Progenitor cell of endocrine pancreas (in vitro differentiated cells): ENCODE results near the gene SLC25A13. TPM values are rescaled to one million over a fixed set of nuclear protein-coding genes. Genes with fewer than 3 reads are reported as not detected.

Experiments used
- DNase-seq: peaks from one replicate; pipeline ENCODE4 v3.0.0; 2021; ENCODE audit warnings: low spot score; ENCODE audit not compliant: unreplicated experiment
- H3K27ac Mint-ChIP-seq: 2 replicates; pipeline ENCODE4 v1.8.0; 2021; ENCODE audit warnings: mild to moderate bottlenecking, moderate library complexity, mixed read lengths
- H3K27me3 Mint-ChIP-seq: 2 replicates; pipeline ENCODE4 v1.8.0; 2021; ENCODE audit warnings: mixed read lengths
- H3K36me3 Mint-ChIP-seq: 2 replicates; pipeline ENCODE4 v1.8.0; 2022; ENCODE audit warnings: mixed read lengths; ENCODE audit not compliant: insufficient read depth
- H3K4me1 Mint-ChIP-seq: 2 replicates; pipeline ENCODE4 v1.8.0; 2021; ENCODE audit warnings: low read depth, mixed read lengths
- H3K4me3 Mint-ChIP-seq: 2 replicates; pipeline ENCODE4 v1.8.0; 2021; ENCODE audit warnings: low read depth, mild to moderate bottlenecking, moderate library complexity, mixed read lengths
- H3K9me3 Mint-ChIP-seq: 2 replicates; pipeline ENCODE4 v1.8.0; 2021; ENCODE audit warnings: low read depth, mixed read lengths
- total RNA-seq: library from RNA; stranded (reverse); gene quantifications from 2 replicates; pipeline ENCODE4 v1.2.1, GENCODE V29; 2021
- TF ChIP-seq, protein P1 (sequence below): fragments of 200-600 bp; sonication (generic); IDR thresholded peaks from one replicate; pipeline ENCODE4 v1.5.0; 2021; ENCODE audit warnings: antibody characterized with exemption, mild to moderate bottlenecking; ENCODE audit not compliant: unreplicated experiment

Gene SLC25A13
- total RNA-seq, 1 donor from 2014 or later = 54.0 TPM

DNA sequence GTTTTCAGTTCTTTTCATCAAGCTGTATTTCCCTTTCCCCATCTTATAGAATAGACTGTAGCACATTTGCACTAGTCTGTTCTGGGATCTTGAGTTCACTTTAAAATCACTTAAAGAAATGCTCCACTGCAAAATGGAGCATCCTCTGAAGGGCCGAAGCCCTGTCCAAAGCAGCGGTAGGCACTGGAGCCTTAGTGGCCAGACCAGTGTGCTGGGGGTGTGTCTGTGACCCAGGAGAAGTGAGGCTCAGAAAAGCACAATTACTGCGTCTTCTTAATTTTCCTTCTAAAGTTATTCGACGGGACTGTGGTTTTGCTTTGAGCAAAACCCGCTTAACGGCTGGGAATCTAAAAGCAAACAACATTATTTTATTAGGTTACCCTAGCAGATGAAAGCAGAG, 205.7 kb downstream of the SLC25A13 start:
- Mint-ChIP-seq H3K4me1 (no peaks in the 10 kb centered on the region), H3K36me3 (peaks cover 4% of the 10 kb centered on the region), H3K4me3 (no peak overlapping the region), H3K9me3 (peaks cover 4% of the 10 kb centered on the region), H3K27me3 (no peaks in the 10 kb centered on the region), H3K27ac (no peak overlapping the region)
- no peak for DNase-seq
- TF ChIP-seq, protein P1, sequence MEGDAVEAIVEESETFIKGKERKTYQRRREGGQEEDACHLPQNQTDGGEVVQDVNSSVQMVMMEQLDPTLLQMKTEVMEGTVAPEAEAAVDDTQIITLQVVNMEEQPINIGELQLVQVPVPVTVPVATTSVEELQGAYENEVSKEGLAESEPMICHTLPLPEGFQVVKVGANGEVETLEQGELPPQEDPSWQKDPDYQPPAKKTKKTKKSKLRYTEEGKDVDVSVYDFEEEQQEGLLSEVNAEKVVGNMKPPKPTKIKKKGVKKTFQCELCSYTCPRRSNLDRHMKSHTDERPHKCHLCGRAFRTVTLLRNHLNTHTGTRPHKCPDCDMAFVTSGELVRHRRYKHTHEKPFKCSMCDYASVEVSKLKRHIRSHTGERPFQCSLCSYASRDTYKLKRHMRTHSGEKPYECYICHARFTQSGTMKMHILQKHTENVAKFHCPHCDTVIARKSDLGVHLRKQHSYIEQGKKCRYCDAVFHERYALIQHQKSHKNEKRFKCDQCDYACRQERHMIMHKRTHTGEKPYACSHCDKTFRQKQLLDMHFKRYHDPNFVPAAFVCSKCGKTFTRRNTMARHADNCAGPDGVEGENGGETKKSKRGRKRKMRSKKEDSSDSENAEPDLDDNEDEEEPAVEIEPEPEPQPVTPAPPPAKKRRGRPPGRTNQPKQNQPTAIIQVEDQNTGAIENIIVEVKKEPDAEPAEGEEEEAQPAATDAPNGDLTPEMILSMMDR = no peak

DNA sequence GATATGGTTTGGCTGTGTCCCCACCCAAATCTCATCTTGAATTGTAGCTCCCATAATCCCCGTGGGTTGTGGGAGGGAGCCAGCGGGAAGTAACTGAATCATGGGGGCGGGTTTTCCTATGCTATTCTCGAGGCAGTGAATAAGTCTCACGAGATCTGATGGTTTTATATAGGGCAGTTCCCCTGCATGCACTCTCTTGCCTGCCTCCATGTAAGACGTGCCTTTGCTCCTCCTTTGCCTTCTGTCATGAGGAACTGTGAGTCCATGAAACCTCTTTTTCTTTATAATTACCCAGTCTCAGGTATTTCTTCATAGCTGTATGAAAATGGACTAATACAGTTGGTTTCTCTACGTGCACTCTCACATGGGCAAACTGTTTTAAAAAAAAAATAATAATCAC, 207.7 kb downstream of the SLC25A13 start:
- Mint-ChIP-seq H3K9me3 (peaks cover 10% of the 10 kb centered on the region), H3K4me1 (no peaks in the 10 kb centered on the region), H3K27ac (no peak overlapping the region), H3K4me3 (no peak overlapping the region), H3K36me3 (no peaks in the 10 kb centered on the region), H3K27me3 (no peaks in the 10 kb centered on the region)
- TF ChIP-seq, protein P1 = no peak
- DNase-seq = no peak

DNA sequence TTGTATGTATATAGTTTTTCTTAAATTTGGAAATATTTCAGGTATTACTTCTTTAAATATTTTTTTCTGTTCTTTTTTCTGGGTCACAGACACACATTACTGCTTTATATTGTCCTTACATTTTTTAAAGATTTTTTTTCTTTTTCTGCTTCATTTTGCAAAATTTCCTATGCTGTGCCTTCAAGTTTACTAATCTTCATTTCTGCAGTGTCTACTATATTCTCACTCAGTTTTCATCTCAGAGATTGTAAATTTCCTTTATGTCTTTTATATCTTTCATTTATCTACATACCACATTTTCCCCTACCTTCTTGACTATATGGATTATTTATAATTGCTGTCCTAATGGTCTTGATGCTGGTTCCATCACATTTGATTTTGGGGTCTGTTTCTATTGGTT, 210.5 kb downstream of the SLC25A13 start:
- no peaks in the 10 kb centered on the region for H3K4me1 Mint-ChIP-seq
- no peaks in the 10 kb centered on the region for H3K27me3 Mint-ChIP-seq
- no peak overlapping the region for H3K27ac Mint-ChIP-seq
- no peak overlapping the region for H3K4me3 Mint-ChIP-seq
- H3K36me3 Mint-ChIP-seq = no peaks in the 10 kb centered on the region
- no peak for DNase-seq
- peaks cover 10% of the 10 kb centered on the region for H3K9me3 Mint-ChIP-seq
- TF ChIP-seq, protein P1 = no peak

DNA sequence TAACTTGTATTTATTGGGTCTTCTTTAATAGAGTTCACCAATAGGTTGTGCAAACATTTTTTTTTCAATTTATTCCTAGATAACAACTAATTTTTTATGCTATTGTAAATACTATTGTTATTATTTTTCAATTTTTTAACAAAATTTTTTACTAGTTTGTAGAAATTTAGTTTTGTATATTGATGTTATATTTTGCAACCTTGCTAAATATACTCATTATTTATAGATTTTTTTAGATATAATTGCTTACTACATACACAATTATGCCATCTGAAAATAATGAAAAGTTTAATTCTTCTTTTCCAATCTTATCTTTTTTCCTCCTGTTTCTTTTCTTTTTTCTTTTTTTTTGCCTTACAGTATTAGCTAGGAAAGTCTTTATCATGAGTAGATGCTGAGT, 216.9 kb downstream of the SLC25A13 start:
- no peaks in the 10 kb centered on the region for H3K27me3 Mint-ChIP-seq
- TF ChIP-seq, protein P1 = no peak
- no peaks in the 10 kb centered on the region for H3K36me3 Mint-ChIP-seq
- H3K4me3 Mint-ChIP-seq = no peak overlapping the region
- peaks cover 3% of the 10 kb centered on the region for H3K9me3 Mint-ChIP-seq
- no peak overlapping the region for H3K27ac Mint-ChIP-seq
- no peak for DNase-seq
- no peaks in the 10 kb centered on the region for H3K4me1 Mint-ChIP-seq

DNA sequence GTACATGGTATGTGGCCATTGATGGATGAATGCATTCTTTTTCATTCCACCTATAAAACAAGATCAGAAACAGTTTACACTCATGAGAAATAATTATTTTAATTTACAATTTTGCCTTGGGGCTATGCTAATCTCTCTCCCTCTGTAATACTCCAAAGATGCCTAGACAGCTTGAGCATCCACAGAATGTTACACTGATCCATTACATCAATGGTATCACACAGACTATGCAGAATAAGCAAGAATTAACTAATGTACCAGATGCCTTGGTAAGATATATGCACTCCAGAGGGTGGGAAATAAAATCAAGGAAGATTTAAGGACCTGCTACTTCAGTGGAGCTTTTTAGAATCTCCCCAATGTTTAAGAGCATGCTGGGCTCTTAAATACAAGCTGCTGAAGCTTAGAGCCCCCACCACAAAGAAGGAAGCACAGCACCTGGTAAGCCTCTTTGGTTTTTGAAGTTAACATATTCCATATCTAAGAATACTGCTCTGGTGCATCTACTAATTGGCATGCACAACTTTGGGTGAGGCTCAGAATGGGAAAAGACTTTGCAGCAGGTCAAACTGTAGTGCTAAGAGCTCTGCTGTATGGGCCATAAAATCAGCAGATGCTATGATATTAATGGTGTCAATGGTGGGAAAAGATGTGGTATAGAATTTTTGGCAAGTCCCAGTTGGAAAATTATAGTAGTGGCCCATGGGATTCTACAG, 219.6 kb downstream of the SLC25A13 start:
- Mint-ChIP-seq H3K27ac (no peak overlapping the region), H3K9me3 (no peaks in the 10 kb centered on the region), H3K36me3 (no peaks in the 10 kb centered on the region), H3K4me1 (no peaks in the 10 kb centered on the region), H3K27me3 (no peaks in the 10 kb centered on the region), H3K4me3 (no peak overlapping the region)
- DNase-seq = no peak
- TF ChIP-seq, protein P1 = no peak
